ENCODE results near the gene CDCA7. TPM values are rescaled to one million over a fixed set of nuclear protein-coding genes. Genes with fewer than 3 reads are reported as not detected.
A peak's percentile ranks its signal among the peaks of the same experiment; 100 is the strongest.

CDCA7 gene
- total and polyA plus RNA-seq, 2 donors (not counting 3 experiments of a cell fraction or from before 2014, with no cell fraction given): 14.9 to 29.7 TPM

DNA sequence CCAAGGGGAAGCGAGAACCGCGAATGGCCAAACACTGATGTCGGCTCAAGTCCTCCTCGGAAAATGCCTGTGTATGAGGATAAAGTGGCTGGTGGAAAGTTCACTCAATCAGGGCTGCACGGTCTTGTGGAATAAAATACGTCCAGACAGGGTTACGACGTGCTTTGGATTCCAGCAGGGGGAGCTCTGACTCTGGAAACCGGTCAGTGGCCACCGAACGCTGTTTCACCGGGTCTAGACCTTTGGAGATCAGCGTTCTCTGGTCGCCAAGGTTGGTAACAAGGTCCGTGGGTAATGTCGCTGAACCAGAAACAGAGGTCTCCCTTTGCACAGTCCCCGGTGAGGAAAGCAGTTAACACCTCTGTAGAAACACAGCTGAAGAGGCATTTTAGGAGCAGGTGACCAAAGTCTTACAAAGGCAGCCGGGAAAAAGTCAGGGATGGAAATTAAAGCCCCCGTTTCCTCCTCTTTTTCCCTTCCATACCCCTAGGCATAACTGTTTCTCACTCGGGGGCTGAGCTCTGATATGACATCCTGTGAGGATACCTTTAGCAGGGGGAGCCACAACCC lies 47.8 kb downstream of the CDCA7 start:
- peak overlapping the region; percentile 27 for H3K4me2 ChIP-seq (ENCODE audit: insufficient read depth, low read length)
- H2AFZ ChIP-seq (ENCODE audit: low read depth, low read length): peak overlapping the region; percentile 12
- no peaks in the 10 kb centered on the region for H4K20me1 ChIP-seq (replicated peaks; ENCODE audit: control insufficient read depth, extremely low read depth, insufficient read depth, low read length)
- H3K27ac ChIP-seq (ENCODE audit: insufficient read depth, low read depth, low read length): no peak overlapping the region
- peaks cover 49 to 61% of the 10 kb centered on the region in 2 experiments for H3K27me3 ChIP-seq (ENCODE audit: control insufficient read depth in 2 of 2, insufficient read depth in 2 of 2, low read length in 2 of 2)
- POLR2A ChIA-PET: no interaction called here
- no peaks in the 10 kb centered on the region for H3K9me3 ChIP-seq (replicated peaks; ENCODE audit: control insufficient read depth, insufficient read depth, low read length)
- no peaks in the 10 kb centered on the region for H3K79me2 ChIP-seq (ENCODE audit: control insufficient read depth, insufficient read depth, low read length)
- peak; percentile 97 for FAIRE-seq
- H3K9me1 ChIP-seq (replicated peaks; ENCODE audit: control insufficient read depth, extremely low read depth, insufficient read depth, low read length): no peaks in the 10 kb centered on the region
- H3K4me3 ChIP-seq (replicated peaks in 1 of 3; ENCODE audit: insufficient read depth in 1 of 3, low read depth in 1 of 3, low read length in 3 of 3): no peak overlapping the region
- no peaks in the 10 kb centered on the region for H3K4me1 ChIP-seq (ENCODE audit: control insufficient read depth, extremely low read depth, insufficient read depth, low read length)
- no TSS peak for BruUV-seq (replicated peaks)
- H3K36me3 ChIP-seq (ENCODE audit: control insufficient read depth in 2 of 2, extremely low read depth in 1 of 2, insufficient read depth in 2 of 2, low read length in 2 of 2): no peaks in the 10 kb centered on the region
- H3K9ac ChIP-seq (replicated peaks; ENCODE audit: extremely low read depth, insufficient read depth, low read length): no peak overlapping the region
- CTCF ChIA-PET: interaction anchor here (0.5 to 6.5 kb wide), 44 partner anchors 8 to 1904 kb away, joined by 3 to 84 read pairs (median 4); partner anchors contain the start of gene SP9
- peak; percentile 73 for DNase-seq (ENCODE audit: low read depth, low spot score)
- TF ChIP-seq EZH2 (IDR thresholded peaks at IDR 0.05; ENCODE audit: borderline replicate concordance, low read depth, low read length, severe bottlenecking): no peak
- TF ChIP-seq, protein P1, sequence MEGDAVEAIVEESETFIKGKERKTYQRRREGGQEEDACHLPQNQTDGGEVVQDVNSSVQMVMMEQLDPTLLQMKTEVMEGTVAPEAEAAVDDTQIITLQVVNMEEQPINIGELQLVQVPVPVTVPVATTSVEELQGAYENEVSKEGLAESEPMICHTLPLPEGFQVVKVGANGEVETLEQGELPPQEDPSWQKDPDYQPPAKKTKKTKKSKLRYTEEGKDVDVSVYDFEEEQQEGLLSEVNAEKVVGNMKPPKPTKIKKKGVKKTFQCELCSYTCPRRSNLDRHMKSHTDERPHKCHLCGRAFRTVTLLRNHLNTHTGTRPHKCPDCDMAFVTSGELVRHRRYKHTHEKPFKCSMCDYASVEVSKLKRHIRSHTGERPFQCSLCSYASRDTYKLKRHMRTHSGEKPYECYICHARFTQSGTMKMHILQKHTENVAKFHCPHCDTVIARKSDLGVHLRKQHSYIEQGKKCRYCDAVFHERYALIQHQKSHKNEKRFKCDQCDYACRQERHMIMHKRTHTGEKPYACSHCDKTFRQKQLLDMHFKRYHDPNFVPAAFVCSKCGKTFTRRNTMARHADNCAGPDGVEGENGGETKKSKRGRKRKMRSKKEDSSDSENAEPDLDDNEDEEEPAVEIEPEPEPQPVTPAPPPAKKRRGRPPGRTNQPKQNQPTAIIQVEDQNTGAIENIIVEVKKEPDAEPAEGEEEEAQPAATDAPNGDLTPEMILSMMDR (IDR thresholded peaks at IDR 0.05; ENCODE audit: extremely low read depth in 1 of 2, insufficient read depth in 1 of 2, low read depth in 1 of 2, low read length in 2 of 2): peak; percentile 85 to 88
- no peak for TF ChIP-seq FOS (IDR thresholded peaks at IDR 0.05; ENCODE audit: borderline replicate concordance, insufficient read depth, low read length)
- intact Hi-C loops (cut with micrococcal nuclease): loop anchor here (1.0 to 10.0 kb wide), 10 partner anchors 47 to 1062 kb away; no protein-coding TSS in a partner anchor
- dilution Hi-C loops (cut with MboI; ENCODE audit: extremely low pct_ligation_motif_present, low sequenced_read_pairs): no loop called here

Measured in endothelial cell of umbilical vein (primary cell).